ENCODE data around the gene C5orf15.

The C5orf15 gene

GRCh38 chr5:133928587-133929393 is 39.6 kb downstream of the C5orf15 start:
- no peak overlapping the region for H3K27ac ChIP-seq
- no peak for DNase-seq

GRCh38 chr5:133927300-133928180 is 40.9 kb downstream of the C5orf15 start:
- no peak for DNase-seq
- TF ChIP-seq, protein P1, sequence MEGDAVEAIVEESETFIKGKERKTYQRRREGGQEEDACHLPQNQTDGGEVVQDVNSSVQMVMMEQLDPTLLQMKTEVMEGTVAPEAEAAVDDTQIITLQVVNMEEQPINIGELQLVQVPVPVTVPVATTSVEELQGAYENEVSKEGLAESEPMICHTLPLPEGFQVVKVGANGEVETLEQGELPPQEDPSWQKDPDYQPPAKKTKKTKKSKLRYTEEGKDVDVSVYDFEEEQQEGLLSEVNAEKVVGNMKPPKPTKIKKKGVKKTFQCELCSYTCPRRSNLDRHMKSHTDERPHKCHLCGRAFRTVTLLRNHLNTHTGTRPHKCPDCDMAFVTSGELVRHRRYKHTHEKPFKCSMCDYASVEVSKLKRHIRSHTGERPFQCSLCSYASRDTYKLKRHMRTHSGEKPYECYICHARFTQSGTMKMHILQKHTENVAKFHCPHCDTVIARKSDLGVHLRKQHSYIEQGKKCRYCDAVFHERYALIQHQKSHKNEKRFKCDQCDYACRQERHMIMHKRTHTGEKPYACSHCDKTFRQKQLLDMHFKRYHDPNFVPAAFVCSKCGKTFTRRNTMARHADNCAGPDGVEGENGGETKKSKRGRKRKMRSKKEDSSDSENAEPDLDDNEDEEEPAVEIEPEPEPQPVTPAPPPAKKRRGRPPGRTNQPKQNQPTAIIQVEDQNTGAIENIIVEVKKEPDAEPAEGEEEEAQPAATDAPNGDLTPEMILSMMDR (IDR thresholded peaks at IDR 0.05; ENCODE audit: low read depth, low read length): no peak
- Histone ChIP-seq H3K27me3 (ENCODE audit: insufficient read depth, low read depth, severe bottlenecking) (no peaks in the 10 kb centered on the region), H3K4me3 (ENCODE audit: low read depth, low read length) (no peak overlapping the region), H3K9me3 (ENCODE audit: severe bottlenecking) (no peaks in the 10 kb centered on the region), H3K27ac (no peak overlapping the region), H3K36me3 (no peaks in the 10 kb centered on the region)

More at GRCh38 chr5:133928587-133929393, 39.6 kb downstream of the C5orf15 start:
- H3K36me3 ChIP-seq: no peaks in the 10 kb centered on the region
- H3K9me3 ChIP-seq (ENCODE audit: severe bottlenecking): no peaks in the 10 kb centered on the region
- H3K4me3 ChIP-seq (ENCODE audit: low read depth, low read length): no peak overlapping the region
- TF ChIP-seq, protein P1 (IDR thresholded peaks at IDR 0.05; ENCODE audit: low read depth, low read length): no peak
- H3K27me3 ChIP-seq (ENCODE audit: insufficient read depth, low read depth, severe bottlenecking): no peaks in the 10 kb centered on the region

- no peak overlapping the region for H3K27ac ChIP-seq
- H3K27me3 ChIP-seq (ENCODE audit: insufficient read depth, low read depth, severe bottlenecking): no peaks in the 10 kb centered on the region
- H3K36me3 ChIP-seq: no peaks in the 10 kb centered on the region
- H3K4me3 ChIP-seq (ENCODE audit: low read depth, low read length): no peak overlapping the region
- TF ChIP-seq, protein P1 (IDR thresholded peaks at IDR 0.05; ENCODE audit: low read depth, low read length): no peak
- H3K9me3 ChIP-seq (ENCODE audit: severe bottlenecking): no peaks in the 10 kb centered on the region
- no peak for DNase-seq
These were observed 41.7 kb downstream of the C5orf15 start for GRCh38 chr5:133926489-133927299.

GRCh38 chr5:133925866-133926488 is 42.4 kb downstream of the C5orf15 start:
- TF ChIP-seq, protein P1 (IDR thresholded peaks at IDR 0.05; ENCODE audit: low read depth, low read length): no peak
- no peak overlapping the region for H3K4me3 ChIP-seq (ENCODE audit: low read depth, low read length)
- no peaks in the 10 kb centered on the region for H3K27me3 ChIP-seq (ENCODE audit: insufficient read depth, low read depth, severe bottlenecking)
- no peak for DNase-seq
- H3K36me3 ChIP-seq: no peaks in the 10 kb centered on the region
- no peak overlapping the region for H3K27ac ChIP-seq
- H3K9me3 ChIP-seq (ENCODE audit: severe bottlenecking): no peaks in the 10 kb centered on the region

- H3K27ac ChIP-seq: no peak overlapping the region
- TF ChIP-seq, protein P1 (IDR thresholded peaks at IDR 0.05; ENCODE audit: low read depth, low read length): no peak
- DNase-seq: no peak
- no peaks in the 10 kb centered on the region for H3K36me3 ChIP-seq
- no peak overlapping the region for H3K4me3 ChIP-seq (ENCODE audit: low read depth, low read length)
- no peaks in the 10 kb centered on the region for H3K27me3 ChIP-seq (ENCODE audit: insufficient read depth, low read depth, severe bottlenecking)
- no peaks in the 10 kb centered on the region for H3K9me3 ChIP-seq (ENCODE audit: severe bottlenecking)
These were observed 43.2 kb downstream of the C5orf15 start for GRCh38 chr5:133925269-133925668.

All from WERI-Rb-1 (cell line).